Omental fat pad (tissue), 4 donors: ENCODE results near the gene EFHC2. TPM values are rescaled to one million over a fixed set of nuclear protein-coding genes. Genes with fewer than 3 reads are reported as not detected.

ENCODE experiments used
- ATAC-seq: fragments of 150-250 bp; one replicate; pipeline ENCODE4 v1.9.1; 2016; ENCODE audit warnings: mild to moderate bottlenecking, moderate library complexity; ENCODE audit not compliant: low FRiP score
- DNase-seq: peaks from one replicate; pipeline ENCODE4 v3.0.0-alpha.2; 2019; ENCODE audit warnings: low spot score
- total RNA-seq, 4 donors: library from RNA; depleted of rRNA; stranded (reverse); fragments of >200 nt; gene quantifications; one replicate each; pipeline ENCODE4 v1.1.0, GENCODE V29; 2016
- TF ChIP-seq, protein P1 (sequence below), 3 donors: fragments of 450-650 bp; IDR thresholded peaks; one replicate each; pipeline ENCODE4 v1.5.1; 2016 to 2017; ENCODE audit warnings: antibody characterized with exemption in 3 of 3, mild to moderate bottlenecking in 3 of 3, moderate library complexity in 2 of 3

EFHC2 gene, protein sequence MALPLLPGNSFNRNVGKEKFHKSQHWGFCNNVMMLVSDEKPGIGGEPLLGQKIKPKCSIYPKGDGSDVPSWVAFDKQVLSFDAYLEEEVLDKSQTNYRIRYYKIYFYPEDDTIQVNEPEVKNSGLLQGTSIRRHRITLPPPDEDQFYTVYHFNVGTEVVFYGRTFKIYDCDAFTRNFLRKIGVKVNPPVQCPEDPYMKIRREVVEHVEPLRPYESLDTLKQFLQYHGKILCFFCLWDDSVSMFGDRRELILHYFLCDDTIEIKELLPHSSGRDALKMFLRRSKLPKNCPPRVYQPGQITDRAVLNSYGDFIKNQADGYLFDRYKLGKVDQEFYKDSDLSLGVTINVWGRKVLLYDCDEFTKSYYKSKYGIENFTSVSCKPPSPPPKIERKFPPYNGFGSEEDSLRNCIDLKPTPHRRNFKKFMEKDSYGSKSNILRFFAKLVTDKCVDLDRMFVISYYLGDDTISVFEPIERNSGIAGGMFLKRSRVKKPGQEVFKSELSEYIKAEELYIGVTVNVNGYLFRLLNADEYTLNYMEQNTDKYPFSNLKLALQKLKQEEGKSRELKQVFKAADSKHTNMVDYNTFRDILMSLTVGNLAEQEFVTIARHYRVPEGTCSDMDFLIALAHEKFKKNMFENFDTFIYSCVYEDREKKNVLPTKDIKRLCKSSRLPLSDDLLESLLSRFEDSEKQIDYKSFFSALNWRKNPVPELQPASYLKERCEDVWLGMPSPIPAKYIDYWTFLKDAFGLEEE
- total RNA-seq: 1 to 10 TPM in 1 of 4 donors, under 1 TPM in 1, not detected in 2; 0.60 to 1.6 TPM

DNA sequence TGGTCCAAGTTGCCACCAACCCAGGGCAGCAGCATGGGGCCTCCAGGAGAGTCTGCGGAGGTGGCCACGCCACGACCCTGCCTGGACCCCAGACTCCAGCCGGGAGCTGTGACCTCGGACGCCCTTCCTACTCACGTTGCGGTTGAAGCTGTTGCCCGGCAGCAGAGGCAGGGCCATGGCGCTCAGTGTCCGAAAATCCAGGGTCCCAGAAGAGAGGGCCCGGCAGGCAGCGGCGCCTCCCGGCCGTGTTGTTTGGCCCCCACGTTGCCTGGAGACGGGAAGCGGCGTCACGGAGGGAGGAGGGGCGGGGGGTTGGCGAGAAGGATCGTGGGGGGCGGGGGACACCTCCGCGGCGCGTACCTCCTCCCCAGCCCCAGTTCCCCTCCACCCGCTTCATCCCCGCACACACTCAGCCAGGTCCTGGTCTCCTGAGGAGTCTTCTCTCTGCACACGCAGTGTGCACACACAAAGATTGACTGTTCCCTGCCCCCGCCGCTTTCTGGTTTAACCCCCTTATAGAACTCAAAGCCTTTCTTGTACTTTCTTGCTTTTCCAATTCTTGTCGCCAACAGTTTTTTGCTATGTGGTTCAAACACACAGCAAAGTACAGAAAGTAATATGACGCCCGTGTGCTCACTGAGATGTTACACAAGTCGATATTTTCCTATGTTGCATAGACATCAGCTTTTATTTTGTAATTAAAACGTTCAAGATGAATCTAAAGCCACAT, at the start of gene EFHC2:
Gene EFHC2, minus strand, starts transcription at position 261 of the 730 bp plus-strand sequence. Its CDS starts 84 bp downstream, at position 177.
- TF ChIP-seq, protein P1, sequence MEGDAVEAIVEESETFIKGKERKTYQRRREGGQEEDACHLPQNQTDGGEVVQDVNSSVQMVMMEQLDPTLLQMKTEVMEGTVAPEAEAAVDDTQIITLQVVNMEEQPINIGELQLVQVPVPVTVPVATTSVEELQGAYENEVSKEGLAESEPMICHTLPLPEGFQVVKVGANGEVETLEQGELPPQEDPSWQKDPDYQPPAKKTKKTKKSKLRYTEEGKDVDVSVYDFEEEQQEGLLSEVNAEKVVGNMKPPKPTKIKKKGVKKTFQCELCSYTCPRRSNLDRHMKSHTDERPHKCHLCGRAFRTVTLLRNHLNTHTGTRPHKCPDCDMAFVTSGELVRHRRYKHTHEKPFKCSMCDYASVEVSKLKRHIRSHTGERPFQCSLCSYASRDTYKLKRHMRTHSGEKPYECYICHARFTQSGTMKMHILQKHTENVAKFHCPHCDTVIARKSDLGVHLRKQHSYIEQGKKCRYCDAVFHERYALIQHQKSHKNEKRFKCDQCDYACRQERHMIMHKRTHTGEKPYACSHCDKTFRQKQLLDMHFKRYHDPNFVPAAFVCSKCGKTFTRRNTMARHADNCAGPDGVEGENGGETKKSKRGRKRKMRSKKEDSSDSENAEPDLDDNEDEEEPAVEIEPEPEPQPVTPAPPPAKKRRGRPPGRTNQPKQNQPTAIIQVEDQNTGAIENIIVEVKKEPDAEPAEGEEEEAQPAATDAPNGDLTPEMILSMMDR (IDR thresholded peaks at IDR 0.05): no peak
- no peak for DNase-seq
- peak; percentile 28 for ATAC-seq

DNA sequence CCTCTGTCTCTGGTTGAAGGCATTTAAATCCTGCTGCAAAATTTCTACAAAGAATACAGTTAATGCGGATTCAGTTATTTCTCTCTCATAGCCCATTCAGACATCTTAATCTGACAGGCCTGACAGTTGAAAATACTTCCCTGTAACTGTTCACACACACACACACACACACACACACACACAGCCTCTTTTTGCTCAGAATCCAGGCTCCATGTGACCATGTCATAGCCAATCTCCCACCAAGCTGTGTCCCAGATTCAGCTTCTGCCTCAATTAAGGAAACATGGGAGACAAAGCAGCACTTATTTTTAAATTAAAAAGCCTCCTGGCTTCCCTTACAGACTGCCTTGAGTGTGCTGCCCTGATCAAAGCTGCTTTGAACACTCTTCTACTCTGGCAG, 49.3 kb upstream of the EFHC2 start:
- TF ChIP-seq, protein P1 (IDR thresholded peaks at IDR 0.05): no peak

DNA sequence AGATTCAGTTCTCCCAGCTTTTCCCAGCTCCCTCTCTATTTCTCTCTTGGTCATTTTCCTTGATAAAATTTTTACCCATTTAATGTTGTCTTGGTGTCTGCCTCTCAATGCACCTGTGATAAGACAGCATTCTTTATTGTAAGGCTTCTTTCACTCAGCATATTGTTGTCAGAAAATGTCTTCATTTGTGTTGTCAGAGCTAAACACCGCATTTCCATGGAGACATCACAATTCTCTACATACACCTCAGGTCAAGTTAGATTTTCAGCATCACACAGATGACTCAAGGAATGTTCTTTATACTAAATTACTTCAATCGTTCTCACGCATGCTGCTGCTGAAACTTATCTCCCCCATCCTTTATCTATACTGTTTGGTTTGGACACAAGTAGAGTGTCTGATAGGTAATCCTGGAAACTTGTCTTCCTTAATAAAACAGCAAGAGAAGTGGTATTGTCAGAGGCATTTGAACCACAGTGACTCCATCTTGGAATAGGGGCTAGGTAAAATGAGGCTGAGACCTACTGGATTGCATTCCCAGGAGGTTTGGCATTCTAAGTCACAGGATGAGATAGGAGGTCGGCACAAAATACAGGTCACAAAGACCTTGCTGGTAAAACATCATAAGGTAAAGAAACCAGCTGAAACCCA, 41.3 kb upstream of the EFHC2 start:
- no peak for DNase-seq

More for the DNA sequence above, 49.3 kb upstream of the EFHC2 start:
- no peak for ATAC-seq
- DNase-seq: no peak

DNA sequence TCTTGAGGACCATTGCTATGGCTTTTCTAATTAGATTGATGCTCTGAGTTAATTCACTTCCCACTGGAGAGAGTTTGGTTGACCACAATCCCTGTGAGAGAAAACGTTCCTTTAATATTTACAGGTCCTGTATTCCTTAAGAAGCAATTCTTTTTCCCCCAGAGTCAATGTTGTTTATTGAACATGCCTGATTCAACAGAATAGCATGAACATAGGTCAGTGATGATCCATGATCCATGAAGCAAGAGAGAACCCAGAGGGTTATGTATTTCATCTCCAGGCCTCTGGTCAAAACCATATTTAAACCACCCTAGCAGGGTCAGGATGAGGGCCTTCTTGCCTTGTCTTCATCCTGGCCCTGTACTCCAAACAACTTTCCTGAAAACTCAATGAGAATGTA, 39.4 kb upstream of the EFHC2 start:
- DNase-seq (no peak), ATAC-seq (no peak)
- TF ChIP-seq, protein P1 (IDR thresholded peaks at IDR 0.05): no peak

More for the DNA sequence above, 41.3 kb upstream of the EFHC2 start:
- ATAC-seq: no peak
- TF ChIP-seq, protein P1 (IDR thresholded peaks at IDR 0.05): no peak

DNA sequence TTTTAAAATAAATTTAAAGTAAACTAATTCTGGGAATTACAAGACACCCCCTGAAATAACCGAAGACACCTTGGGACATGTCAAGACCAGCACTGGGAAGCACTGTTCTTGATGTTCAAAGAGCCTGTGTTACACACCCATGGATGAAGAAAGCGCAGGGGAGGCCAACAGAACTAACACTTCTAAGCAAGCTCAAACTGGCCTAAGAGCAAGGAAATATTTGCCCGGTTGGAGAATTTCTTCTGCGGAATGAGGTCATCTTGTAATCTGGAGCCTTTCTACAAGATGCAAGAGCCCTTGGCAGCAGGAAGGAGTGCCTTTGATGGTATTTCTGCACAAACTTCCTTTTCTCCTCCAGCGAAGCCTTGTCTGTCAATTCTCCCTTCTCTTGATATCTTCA, 9.3 kb upstream of the EFHC2 start:
- DNase-seq (no peak), ATAC-seq (no peak)
- TF ChIP-seq, protein P1 (IDR thresholded peaks at IDR 0.05): no peak

DNA sequence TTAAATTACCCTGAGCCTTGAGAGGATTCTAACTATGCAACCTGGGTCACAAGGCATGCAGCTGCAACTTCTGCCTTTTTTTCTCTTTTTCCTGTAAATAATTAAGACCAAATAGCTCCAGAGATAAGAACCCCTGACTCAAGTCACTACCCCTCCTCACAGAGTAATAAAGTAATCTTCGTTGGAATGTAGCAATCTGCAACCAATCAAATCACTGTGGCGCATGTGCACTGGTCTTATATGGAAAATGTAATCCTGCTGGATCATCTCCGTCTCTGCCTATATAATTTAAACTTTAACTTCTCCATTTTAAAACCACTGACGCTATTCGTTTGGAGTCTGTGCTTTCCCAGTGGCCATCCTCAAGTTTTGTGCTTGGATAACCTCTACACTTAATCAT, 6.1 kb upstream of the EFHC2 start:
- DNase-seq (no peak), ATAC-seq (no peak)
- TF ChIP-seq, protein P1 (IDR thresholded peaks at IDR 0.05): no peak
